HG02610 (cell line): Measurements from ENCODE around the gene HOXC4.
A peak's percentile ranks its signal among the peaks of the same experiment; 100 is the strongest.

Source experiments
- ATAC-seq: cut with Tn5 transposase; IDR thresholded peaks from one replicate; pipeline ENCODE4 v1.9.1; 2021; ENCODE audit warnings: mild to moderate bottlenecking, moderate library complexity; ENCODE audit not compliant: unreplicated experiment

Gene HOXC4

DNA sequence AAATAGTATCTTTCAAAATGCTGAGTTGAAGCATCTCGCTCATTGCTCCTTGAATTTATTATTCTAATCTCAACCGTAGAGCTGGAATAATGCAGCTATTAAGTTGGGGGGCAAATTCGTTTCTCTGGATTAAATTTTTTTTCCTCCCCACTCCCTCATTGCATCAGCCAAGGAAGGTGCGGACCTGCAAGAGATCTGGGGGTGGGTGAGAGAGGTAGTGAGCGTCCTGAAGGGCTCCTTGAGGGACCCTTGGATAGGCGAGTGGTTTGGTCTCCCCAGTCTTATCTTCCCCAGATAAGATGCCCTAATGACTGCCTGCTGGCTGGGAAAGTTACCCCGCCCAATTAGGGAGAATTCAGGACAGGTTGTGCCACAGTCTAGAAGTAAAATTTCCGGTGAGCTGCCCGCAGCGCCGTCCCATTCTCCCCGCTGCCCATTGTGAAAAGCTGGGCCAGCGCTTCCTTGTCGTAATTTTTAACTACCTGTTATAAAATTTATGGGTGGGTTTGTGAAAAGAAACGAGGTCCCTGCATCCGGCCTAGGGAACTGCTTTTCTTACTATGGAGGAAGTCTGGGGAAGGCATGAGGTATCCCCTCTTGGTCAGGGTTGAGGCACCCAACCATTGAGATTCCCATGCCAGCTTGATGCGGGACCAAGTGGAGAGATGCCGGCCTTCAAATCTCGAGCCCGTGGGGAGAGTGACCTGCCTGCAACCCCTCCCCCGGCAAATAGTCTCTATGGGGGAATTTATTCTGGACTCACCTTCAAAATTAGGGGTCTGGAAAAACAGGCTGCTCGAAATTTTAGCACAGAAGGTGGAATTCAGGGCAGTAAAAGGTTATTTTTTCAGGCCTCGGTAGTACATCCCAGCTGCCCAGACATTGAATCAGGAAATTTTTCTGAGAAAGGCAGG lies 38.4 kb upstream of the HOXC4 start:
- no peak for ATAC-seq

GRCh38 chr12:54016051-54016450 lies 37.6 kb upstream of the HOXC4 start:
- ATAC-seq = no peak

DNA sequence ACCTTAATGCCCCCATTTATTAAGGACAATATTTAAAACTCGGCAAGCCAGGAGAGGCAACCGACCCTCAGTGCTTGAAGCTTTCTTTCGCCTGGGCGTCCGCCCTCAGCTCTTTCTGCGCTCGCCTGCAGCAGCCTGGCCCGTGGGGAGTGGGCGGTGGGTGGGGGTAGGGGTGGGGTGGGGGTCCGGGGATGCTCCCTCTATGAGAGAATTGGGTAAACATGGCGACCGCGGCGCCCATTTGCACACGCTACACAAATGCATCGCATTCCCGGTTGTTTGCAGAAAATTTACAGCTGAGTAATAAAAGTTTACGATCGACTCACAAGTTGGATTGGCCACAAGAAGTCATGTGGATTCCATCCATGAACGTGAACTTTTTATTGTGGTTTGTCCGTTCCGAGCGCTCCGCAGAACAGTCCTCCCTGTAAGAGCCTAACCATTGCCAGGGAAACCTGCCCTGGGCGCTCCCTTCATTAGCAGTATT lies 37.1 kb upstream of the HOXC4 start:
- ATAC-seq = no peak

DNA sequence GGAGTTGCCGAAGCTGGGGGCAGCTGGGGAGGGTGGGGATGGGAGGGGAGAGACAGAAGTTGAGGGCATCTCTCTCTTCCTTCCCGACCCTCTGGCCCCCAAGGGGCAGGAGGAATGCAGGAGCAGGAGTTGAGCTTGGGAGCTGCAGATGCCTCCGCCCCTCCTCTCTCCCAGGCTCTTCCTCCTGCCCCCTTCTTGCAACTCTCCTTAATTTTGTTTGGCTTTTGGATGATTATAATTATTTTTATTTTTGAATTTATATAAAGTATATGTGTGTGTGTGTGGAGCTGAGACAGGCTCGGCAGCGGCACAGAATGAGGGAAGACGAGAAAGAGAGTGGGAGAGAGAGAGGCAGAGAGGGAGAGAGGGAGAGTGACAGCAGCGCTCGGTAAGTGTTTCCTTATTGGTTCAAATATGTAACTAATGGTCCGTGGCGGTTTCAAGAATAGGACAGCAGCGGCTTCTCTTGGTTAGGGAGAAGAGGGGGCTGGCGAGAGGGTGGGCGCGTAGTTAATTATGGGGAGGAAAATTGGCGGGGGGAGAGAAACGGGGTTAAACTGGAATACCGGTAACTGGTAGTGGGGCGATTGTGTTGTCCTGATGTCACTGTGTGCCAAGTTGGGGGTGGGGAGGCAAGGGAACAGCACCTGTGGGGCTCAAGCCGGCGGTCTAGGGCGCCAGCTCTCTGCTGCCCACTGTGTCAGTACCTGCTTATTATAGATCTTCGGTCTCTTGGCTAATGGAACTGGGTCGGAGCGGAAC lies 36.4 kb upstream of the HOXC4 start:
- ATAC-seq = peak; percentile 21

DNA sequence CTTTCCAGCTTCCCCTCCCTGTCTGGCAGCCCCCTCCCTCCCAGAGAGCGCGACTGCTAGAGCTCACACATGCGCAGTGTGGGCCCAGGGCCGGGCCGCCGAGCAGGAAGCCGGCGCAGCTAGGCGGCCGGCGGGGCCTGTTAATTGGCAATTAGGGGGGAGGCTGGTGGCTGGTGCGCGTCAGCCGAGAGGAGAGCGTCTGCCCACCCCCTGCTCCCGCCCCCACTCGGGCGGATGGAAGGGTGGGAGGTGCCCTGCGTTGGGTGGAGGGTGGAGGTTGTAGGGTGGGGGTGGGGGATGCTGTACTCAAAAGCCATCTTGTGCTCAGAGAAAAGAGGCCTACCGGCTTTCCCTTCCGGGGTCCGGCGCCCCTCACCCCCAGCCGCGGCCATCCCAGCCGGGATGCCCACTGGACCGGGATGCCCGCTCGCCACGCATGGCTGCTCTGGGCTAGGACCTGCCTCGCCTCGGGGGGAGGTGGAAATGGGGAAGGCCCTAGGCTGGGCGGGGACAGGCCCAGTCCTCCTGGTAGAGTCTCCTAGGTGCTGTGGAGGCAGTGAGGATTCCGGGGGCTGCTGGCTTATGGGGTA lies 35.7 kb upstream of the HOXC4 start:
- peak; percentile 77 for ATAC-seq

GRCh38 chr12:54018468-54018984 lies 35.1 kb upstream of the HOXC4 start:
- no peak for ATAC-seq

DNA sequence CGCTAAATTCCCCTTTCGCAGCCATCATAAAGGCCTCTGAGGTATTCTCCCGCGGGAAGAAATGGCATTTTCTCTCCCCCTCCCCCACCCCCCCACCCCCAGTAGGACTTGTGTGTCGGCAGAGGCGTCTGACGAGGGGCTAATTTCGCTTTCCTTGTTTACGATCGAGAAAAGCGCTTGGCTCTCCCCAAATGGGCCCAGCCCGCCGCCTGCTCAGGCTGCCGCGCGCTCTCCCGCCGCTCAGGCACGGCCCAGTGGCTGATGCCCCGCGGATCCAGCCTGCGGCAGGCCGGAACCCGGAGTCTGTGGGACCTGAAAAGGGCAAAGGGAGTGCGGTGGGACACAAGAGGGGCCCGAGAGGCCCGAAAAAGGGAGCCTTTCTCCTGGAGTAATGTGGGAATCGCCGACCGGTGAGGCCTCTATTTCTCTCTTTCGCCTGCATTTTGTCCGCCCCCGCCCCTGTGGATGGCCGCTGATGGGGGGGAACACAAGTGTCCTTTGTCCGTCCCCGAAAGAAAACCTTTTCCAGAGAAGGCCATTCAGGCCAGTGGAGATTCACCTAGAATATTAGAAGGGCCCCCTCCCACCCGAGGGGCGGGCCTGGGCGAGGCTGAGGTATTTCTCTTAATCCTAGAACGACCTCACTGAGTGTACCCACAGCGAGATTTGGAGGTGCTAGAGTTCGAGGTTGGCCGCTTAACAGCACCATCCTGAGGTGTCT lies 34.4 kb upstream of the HOXC4 start:
- no peak for ATAC-seq

DNA sequence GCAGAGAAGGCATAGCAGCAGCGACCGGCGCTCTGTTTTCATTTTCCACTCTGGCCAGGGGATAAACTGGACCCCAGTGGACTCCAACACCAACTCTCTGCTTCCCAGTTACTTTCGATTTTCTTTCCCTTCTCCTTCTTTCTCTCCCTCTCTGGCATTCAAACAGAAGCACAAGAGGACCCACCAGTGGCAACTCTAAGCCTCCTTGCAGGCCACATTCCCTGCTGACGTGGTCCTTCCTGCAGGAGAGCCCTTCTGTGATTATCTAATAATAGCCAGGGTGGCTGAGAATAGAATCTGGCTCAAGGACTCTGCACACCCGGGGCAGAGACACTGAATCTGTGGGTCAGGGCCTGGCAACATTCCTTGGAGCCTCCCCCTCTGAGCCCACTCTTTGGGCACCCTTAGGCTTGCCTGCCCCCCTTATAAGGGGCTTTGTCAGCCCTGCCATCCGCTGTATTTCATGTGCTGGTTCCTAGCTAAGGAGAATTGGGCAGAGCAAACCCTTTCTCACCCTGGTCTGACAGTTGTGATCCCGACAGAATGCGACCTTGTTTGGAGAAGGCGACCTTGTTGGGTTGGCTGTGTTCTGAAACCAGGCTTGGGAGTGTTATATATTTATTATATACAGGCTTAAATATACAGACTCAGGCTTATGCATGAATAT lies 33.6 kb upstream of the HOXC4 start:
- ATAC-seq = no peak

DNA sequence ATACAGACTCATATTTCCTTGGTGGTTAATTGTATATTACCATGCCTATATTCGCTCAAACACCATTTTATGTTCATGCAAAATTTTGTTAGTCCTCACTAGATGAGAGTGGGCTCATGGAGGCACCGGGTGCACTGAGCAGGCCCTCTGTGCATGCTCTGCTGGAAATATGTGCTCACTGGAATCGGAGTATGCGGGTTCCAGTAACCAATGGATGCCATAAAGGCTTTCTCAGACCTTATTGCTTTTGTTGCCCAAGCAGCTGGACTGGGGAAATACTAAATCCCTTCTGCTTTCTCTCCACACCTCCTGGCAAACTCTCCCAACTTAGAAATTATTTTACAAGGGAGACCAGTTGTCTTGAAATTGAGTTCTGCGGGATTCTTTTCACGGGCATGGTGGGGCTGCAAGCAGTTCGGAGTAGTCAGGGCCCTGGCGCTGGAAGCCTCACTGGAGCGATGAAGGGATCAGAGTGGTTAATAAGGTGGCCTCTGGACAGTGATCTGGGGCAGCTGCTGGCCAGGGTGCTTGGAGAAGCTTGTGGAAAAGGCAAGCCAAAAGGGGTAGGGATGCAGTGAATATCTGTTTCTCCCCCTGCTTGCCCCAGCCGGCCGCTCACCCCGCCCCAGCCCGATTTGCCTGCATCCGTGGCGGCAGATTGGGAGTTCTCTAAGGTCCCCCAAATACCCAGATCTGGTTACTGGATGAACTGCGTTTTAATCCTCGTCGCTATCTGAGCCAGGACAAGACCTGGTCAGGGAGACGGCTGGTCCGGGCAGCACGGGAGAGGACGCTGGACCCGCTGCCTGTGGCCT lies 32.8 kb upstream of the HOXC4 start:
- ATAC-seq = no peak

DNA sequence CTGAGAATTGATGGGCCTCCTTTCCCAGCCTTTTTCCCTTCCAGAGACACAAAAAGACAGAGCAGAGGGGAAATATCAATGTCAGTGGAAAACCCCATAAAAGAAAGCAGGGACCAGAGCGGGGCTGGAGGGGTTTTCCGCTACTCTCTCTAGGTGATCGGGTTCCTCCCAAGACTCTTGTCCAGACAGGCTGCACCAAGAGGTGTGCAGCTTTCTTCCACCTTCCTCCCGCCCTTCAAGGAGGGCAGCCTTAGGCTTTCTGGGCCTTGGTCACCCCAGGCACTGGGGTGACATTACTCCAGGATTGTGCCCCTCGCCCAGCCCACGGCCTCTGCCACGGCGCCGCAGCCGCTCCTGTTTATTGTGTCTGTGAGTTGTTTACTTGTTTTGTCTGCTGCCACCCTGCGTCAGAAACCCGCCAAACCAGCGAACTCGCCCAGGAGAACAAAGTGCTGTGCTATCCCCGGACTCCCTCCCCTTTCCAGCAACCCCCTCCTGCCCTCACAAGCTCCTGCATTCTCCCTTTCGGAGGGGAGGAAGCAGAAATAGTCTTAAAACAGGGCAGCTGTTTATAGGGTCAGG lies 32.1 kb upstream of the HOXC4 start:
- ATAC-seq = peak; percentile 38

- ATAC-seq = no peak
Observed at GRCh38 chr12:54022960-54023884, 30.4 kb upstream of the HOXC4 start.

DNA sequence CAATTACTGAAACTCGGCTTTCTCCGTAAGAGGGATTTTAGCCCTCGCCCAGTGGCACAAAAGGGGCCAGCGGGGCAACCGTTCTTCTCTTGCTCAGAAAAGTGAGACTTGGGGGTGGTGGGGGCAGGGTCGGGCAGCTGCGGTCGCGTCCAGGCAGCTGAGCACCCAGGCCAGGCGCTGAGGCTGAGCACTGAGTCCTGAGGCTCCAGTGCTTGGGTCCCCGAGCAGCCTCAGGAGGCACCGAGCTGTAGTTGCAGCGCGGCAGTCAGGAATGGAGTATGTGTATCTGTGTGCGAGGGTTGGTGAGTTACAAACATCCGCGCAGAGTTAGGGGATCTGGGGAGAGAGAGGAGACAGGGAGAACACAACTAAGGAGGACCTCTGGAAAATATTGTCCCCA lies 29.5 kb upstream of the HOXC4 start:
- no peak for ATAC-seq

DNA sequence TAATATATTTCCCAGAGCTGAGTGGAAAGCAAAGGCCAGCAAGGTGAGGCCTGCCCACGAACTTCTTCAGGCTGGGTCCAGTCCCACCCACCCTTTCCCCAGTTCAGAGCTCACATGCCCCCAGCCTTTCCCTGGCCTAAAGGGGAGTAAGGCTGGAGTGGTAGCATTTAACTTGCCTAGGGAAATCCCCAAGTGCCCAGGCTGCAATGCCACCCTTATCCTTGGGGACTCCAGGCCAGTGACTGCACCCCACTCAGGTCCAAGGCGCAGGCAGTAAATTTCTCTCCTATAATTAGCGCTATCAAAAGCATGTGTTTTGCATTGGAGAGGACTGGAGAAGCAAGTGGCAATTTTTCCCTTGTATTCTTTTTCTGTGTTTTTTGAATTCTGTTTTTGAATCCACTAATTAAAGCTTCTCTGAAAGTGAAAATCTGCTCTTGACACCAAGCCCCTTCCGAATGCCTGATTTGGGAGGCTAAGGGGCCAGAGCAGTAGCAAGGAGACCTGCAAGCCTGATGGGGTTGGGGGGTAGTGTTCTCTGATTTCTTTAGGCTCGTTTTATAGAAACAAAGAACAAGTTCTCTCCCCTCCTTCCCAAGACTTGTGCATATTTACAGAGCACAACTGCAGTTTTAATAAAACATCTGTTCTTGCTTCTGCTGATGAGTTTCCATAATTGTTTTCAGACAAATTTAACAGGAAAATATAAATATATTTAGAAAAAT lies 28.9 kb upstream of the HOXC4 start:
- ATAC-seq = no peak

GRCh38 chr12:54025499-54026405 lies 27.9 kb upstream of the HOXC4 start:
- ATAC-seq = no peak

DNA sequence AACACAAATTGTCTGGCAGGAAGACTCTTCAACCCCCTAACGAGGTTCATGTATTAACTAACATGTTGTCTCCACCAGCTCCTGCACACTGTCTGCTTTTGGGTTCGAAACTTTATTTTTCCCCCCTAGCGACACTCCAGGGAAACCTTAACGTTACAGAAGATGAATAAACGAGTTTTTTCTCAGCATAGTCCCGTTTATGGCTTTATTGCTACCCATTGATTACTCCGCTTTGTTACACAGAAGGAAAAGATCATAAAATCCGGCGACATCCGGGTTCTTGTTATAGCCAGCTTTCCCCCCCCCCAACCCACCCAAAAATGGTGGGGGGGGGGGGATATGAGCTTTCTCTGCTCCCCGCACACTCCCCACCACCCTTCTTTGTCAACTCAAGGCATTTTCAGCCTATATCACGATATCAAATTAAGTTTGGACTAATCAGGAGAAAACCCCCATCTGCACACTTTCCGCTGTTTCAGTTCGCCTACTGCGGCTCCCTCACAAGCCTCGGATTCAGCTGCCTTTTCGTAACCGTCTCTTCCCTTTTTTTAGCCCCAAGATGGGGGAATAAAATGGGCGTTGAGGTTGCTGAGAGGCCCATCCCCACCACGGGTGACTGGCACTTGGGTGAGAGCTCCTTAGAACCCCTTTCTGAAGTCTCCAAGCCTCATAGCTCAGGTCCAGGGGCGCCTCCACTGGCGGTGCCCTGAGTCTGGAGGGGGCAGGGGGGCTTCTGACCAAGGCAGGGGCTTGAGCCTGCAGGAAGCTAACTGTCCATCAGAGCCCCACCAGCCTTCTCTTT lies 26.8 kb upstream of the HOXC4 start:
- no peak for ATAC-seq
